Hematopoietic multipotent progenitor cell treated with erythropoietin and hydrocortisone succinate and interleukin-3 and kit ligand, for 15 days (in vitro differentiated cells): ENCODE data around the gene ADGRG7.

Experiments
- DNase-seq: peaks from one replicate; pipeline ENCODE4 v3.0.0-alpha.2; 2015; ENCODE audit warnings: low spot score

ADGRG7 gene

GRCh38 chr3:100698736-100699135 lies 89.3 kb downstream of the ADGRG7 start:
- no peak for DNase-seq

DNA sequence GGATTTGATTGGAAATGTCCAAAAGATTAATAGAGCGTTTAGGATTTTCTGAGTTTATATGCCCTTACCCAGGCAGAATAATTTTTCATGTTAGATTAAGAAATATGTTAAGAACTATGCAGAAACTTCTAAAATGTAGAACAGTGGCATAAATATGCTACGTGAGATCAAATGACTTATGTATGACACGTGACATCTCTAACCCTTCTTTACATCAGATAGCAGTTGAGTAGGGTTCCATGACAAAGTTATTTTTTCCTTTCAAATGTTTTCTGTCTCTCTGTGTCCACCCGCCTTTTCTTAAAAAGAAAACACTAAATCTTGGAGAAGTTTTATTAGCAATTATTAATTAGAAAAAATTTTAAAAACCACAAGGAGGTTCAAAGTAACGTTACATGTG lies 91.3 kb downstream of the ADGRG7 start:
- no peak for DNase-seq

- DNase-seq: no peak
Observed at GRCh38 chr3:100702082-100702979, 92.9 kb downstream of the ADGRG7 start.

GRCh38 chr3:100702980-100703345 lies 93.6 kb downstream of the ADGRG7 start:
- DNase-seq: no peak

DNA sequence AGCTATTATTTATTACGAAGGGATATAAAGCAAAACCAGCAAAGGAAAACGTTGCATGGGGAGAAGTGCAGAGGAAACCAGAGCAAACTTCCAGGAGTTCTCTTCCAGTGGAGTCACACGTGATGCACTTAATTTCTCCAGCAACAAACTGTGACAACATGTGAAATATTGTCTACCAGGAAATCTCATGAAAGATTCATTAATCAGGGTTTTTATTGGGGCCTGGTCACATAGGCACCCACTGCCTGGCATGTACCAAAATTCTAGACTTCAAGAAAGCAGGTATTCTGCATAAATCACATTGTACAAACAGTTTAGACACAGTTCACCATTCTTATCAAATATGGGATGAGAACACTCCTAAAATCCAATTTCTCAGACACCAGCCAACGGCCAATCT lies 94.5 kb downstream of the ADGRG7 start:
- DNase-seq: no peak

DNA sequence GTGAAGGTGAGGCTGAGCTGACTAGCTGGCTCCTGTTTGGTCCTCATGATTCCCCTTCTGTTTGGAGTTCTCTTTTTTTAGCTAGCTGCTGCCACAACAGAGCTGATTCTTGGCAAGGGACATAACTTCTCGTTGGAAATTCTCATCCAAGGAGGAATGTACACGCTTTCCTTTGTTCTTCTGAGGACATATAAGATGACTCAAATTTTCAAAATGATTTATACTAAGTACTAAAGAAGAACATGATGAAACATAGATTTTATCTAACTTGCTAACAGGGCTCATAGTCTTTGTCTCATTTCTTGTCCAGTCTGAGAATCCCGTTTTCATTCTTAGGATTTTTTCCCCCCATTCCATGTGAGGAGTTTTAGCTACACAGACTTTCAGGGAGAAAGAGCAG lies 97.0 kb downstream of the ADGRG7 start:
- no peak for DNase-seq

DNA sequence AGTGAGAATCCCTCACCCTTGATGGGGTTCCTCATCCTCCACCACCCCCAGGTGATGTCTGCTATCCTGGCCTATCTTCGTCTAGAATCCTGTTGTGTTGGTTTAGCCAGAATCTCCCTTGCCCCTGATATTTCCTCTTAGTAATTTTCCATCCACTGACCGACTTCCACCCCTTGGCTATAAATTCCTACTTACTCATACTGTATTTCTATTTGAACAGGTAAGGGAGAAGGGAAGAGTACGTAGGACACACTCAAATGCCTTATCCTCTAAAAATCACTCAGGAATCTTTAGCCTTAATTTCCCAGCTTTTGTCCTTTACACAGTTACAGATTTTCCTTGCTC lies 99.2 kb downstream of the ADGRG7 start:
- DNase-seq: no peak

DNA sequence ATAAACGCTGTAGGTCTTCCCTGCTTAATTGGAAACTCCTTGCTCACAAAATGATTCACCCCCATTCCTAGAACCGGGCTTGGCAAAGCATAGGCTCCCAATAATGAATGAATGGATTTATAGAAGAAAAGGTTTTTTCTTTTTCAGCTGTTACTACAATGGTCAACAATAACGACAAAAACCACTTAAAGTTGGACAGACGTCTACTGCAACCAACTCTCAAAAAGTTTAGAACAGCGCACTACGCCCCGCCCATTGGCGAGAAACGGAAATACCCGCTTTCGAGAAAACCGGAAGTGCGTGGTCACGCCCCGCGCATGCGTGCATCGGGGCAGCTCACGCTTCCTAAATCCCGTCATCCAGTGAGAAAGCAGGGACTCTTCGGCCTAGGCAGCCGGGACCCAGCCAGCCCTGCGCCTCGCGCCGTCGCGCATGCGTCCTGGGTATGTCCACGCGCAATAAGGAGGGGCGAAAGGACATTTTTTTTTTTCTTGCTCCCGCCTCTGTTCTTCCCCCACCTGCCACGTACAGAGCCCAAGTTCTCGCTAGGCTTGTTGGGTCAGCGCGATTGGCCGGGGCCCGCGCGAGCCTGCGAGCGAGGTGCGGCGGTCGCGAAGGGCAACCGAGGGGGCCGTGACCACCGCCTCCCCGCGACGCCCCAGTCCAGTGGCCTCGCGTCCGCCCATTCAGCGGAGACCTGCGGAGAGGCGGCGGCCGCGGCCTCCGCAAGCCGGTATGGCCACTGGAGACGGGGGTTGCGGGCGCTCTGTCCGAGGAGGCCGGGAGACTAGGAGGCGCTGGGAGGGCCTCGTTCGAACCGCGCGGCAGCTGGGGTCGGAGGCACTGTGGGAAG lies 99.8 kb downstream of the ADGRG7 start, which contains the start of gene TFG:
Gene TFG (plus strand): TSS at position 506 of the 853 bp plus-strand sequence. CDS start 4,192 bp downstream, outside the sequence.
- peak; percentile 99 for DNase-seq

GRCh38 chr3:100709842-100710260 lies 100.5 kb downstream of the ADGRG7 start:
- no peak for DNase-seq

- peak; percentile 75 for DNase-seq
Observed at GRCh38 chr3:100710261-100710968, 101.0 kb downstream of the ADGRG7 start.

DNA sequence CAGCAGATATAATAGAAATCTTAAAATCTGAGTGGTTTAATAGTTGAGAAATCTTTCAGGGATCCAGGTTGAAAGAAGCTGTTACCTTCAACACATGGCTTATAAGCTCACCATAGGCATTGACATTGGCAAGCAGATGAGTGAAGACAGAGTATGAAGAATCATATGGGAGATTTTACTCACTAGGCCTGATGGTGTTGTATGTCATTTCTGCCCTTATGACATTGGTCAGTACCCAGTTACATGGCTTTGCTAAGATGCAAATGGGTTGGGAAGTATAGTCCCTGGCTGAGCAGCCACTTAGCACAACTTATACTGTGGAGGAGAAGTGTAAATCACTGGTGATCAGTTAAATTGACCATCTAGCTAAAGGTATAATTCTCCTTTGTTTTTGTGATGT lies 105.8 kb downstream of the ADGRG7 start:
- no peak for DNase-seq

GRCh38 chr3:100717063-100717462 lies 107.7 kb downstream of the ADGRG7 start:
- DNase-seq: no peak

DNA sequence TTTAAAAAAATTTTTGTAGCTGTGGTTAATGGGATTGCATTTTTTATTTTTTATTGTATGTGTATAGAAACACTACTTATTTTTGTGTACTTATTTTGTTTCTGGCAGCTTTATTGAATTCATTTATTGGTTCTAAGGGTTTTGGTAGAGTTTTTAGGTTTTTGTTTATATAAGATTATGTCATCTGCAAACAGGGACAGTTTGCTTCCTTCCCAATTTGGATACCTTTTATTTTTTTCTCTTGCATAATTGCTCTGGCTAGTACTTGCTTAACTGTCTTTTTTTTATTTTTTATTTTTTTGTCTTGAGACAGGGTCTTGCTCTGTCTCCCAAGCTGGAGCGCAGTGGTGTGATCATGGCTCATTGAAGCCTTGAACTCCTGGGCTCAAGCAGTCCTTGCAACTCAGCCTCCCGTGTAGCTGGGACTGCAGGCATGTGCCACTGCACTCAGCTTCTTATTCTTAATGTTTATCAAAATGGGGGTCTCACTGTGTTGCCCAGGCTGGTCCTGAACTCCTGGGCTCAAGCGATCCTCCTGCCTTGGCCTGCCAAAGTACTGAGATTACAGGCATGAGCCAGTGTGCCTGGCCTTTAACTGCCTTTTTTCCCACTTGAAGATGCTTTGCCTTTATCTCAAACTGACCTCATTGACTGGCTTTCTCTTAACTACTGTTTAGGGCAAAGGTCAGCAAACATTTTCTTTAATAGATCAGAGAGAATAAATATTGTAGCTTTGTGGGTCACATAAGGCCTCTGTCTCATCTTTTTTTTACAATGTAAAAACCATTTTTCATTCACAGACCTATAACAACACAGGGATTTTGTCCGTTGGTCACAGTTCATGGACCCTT lies 108.5 kb downstream of the ADGRG7 start:
- DNase-seq: no peak

GRCh38 chr3:100719136-100719535 lies 109.7 kb downstream of the ADGRG7 start:
- DNase-seq: no peak

DNA sequence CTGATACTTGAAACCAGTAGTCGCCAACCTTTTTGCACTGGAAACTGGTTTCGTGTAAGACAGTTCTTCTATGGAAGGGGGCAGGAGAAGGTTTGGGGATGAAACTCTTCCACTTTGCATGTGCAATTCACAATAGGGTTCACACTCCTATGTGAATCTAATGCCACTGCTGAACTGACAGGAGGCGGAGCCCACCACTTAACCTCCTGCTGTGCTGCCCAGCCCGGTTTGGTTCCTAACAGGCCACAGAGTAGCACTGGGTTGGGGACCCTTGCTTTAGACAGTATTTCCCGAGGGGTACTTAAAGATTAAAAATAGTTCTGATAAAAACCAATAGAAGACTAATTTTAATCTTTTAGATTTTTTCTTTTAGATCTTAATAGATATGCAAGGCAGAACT lies 111.0 kb downstream of the ADGRG7 start:
- no peak for DNase-seq

DNA sequence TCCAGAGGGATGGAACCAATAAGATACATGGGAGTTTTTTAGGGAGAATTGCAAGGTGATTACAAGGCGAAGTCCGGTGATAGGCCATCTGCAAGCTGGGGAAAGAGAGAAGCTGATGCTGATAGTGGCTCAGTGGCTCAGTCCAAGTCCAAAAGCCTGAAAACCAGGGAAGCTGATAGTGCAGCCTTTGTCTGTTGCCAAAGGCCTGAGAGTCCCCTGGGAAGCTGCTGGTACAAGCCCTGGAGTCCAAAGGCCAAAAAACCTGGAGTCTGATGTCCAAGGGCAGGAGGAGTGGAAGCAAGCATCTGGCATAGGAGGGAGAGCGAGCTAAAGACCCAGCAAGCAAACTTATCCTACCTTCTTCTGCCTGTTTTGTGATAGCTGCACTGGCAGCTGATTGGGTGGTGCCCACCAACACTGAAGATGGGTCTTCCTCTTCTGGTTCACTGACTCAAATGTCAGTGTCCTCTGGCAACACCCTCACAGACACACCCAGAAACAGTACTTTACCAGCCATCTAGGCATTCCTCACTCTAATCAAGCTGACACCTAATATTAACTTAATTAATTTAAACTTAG lies 116.6 kb downstream of the ADGRG7 start:
- no peak for DNase-seq

- no peak for DNase-seq
Observed at GRCh38 chr3:100726706-100727105, 117.3 kb downstream of the ADGRG7 start.

- no peak for DNase-seq
Observed at GRCh38 chr3:100730524-100730923, 121.1 kb downstream of the ADGRG7 start.

GRCh38 chr3:100732435-100732834 lies 123.0 kb downstream of the ADGRG7 start:
- no peak for DNase-seq

DNA sequence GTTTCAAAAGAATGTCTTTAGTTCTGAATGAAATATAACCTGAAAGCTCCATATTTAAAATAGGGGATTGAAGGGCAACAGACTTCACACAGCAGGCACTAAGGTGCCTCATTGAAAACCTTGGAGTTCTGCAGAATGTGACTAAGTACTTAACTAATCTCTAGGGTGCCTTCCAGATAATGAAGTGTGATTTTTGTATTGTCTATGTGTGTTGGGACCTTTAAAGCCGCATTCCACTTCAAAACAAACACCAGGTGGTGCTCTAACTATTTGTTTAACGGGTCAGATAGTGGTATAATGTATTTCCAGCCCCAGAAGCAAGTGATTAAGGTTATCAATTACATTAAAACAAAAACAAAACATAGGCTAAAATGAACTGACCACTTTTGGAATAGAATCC lies 127.9 kb downstream of the ADGRG7 start:
- peak; percentile 5 for DNase-seq

GRCh38 chr3:100740207-100740606 lies 130.8 kb downstream of the ADGRG7 start:
- DNase-seq: no peak
